GM19099 (cell line): Measurements from ENCODE around the gene AMN.

ENCODE experiments used
- POLR2A ChIP-seq: IDR thresholded peaks from 3 replicates; pipeline ENCODE4 v1.6.1; 2011; ENCODE audit warnings: low read depth; ENCODE audit not compliant: insufficient read length; ENCODE audit errors: extremely low read depth

The AMN gene

GRCh38 chr14:102942069-102942468 lies 19.6 kb downstream of the AMN start:
- no peak for TF ChIP-seq POLR2A

GRCh38 chr14:102943454-102943853 lies 21.0 kb downstream of the AMN start:
- TF ChIP-seq POLR2A: no peak

DNA sequence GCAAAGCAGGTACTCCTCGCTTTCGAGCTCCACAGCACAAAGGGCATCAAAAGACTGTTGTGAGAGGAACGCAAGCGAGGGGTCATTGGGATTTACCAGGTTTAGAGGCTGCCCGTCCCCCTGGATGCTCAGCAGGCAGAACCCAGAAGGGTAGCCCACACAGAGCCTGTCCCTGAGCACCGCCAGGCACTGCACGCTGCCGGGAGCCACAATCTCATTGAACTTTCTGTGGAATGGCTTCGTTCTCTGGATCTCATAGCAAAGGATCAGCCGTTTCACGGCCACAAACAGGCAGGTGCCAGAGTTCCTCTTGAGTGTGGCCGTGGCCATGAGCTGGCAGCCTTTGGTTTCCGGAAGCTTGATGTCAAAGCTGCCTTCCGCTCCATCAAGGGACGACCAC lies 21.5 kb downstream of the AMN start:
- no peak for TF ChIP-seq POLR2A

GRCh38 chr14:102944448-102945330 lies 22.2 kb downstream of the AMN start:
- no peak for TF ChIP-seq POLR2A

DNA sequence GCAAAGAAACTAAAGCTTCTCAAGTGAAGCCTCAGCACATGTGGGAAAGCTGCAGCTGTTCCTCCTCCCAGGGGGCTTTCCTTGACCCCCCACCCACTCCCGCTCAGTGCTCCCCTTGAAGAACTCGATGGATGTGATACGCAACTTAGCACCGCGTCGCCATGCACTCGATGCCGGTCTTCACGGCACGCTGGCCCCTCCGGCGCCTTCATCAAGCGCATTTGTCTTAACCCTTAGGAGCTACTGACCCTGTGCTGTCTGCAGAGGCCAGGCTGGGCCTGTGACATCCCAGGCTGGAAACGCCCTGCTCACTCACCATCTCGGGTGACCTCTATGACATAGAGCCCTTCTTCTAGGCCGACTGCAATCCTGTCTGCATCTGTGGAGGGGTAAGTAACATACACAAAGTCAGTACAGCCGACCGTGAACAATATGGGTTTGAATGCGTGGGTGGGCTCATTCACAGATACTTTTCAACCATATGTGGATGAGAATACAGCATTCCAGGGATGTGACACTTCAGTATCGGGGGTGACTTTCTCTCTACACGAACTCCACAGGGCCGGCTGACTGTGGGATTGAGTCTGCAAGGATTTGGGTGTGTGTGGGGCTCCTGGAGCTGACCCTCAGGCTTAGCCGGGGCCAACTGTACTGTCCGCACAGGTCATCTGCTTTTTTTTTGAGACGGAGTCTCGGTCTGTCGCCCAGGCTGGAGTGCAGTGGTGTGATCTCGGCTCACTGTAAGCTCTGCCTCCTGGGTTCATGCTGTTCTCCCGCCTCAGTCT lies 23.1 kb downstream of the AMN start:
- no peak for TF ChIP-seq POLR2A

GRCh38 chr14:102947321-102948103 lies 25.0 kb downstream of the AMN start:
- TF ChIP-seq POLR2A: no peak

- TF ChIP-seq POLR2A: no peak
Observed at GRCh38 chr14:102948698-102949061, 26.2 kb downstream of the AMN start.

DNA sequence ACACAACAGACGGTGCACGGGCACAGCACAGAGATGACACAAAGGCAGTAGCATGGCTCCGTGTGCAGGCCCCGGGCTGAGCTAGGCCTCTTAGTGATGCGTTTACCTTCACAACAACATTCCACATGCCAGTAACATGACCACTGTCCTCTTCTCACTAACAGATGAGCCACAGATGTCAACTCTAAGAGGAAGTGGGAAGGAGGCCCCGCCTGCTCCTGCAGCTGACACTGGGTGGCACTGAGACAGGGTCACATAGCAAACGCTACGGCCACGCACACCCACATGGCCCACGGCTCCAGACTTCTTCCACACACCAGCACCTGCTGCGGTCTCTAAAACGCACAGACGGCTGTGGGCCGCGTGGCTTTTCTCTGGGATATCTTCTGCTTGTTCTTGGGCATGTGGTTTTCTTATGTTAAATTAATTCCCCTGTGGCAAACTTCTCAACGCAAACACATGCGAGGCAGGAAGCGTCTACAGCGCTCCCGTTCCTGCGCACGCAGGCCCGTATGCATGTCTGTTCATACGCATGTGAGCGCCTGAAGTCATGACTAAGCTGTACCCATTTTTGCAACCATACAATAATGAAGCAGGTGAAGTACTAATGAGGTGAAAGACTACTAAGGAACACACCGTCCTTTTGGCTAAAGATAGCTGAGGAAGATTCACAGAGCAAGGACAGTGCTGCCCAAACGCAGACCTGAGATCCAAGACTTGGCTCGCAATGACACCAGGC lies 26.8 kb downstream of the AMN start:
- no peak for TF ChIP-seq POLR2A

DNA sequence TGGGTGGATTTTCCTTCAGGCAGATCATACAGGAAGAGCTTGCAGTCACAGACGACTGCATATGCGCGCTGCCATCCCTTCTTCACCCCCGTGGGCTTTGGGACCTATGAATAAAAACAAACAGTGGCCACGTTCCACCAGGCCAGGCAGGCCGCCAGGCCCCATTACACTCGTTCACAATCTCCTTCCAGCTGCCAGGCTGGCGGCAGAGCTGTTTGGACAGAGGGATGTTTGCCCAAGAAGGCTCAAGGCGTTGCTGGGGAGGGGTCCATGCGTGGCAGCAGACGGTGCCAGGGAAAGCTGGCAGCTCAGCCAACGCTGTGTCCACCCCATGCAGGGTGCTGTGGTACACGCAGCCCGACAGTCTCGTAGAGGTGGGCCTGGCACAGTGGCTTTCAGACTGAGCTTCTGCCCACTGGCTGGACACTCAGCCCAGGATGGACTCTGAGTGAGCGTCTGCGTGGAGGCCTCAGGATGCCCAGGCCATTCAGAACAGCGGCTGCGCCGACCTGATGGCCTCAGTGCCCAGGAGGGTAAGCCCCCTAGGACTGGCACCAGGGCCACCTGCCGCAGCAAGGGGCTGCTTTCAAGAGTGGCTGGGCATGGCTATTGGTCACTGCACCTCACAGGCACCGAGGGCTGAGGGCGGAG lies 27.5 kb downstream of the AMN start:
- TF ChIP-seq POLR2A: no peak

DNA sequence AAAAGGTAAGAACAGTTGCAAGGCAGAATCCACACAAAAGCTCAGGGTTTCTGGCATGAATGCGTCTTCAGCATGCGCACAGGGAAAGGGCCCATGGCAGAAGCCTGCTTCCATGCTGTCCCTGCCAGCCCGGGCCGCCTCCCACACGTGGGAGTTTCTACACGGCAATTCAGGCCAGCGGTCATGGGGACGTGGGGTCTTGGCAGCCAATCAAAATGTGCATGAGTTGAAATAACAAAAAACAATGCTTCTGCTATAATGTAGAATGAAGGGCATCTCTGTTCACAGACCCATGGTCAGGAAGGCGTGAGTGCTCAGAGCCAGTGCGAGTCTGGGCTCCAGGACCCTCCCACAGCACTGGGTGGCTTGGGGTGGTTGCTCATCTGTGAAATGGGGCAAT lies 28.6 kb downstream of the AMN start:
- TF ChIP-seq POLR2A: no peak

- TF ChIP-seq POLR2A: no peak
Observed at GRCh38 chr14:102951799-102952198, 29.3 kb downstream of the AMN start.

GRCh38 chr14:102952276-102952675 lies 29.8 kb downstream of the AMN start:
- no peak for TF ChIP-seq POLR2A

DNA sequence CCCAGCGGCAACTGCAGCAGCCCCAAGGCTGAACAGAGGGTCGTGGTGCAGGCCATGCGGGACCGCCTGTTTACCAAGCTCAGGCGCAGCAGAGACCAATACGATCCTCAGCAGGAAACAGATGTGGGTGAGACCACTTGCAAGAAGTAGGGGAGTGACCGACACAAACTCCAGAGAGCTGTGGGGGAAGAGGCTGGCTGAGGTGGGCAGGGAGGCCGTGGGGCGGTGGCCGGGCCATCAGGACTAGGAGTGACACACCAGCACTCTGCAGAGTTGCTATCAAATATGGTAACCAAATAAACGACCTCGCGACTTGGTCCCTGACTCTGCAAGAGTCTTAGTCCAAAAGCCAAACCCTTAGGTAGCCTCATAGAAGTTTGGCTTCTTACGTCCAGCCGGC lies 30.6 kb downstream of the AMN start:
- no peak for TF ChIP-seq POLR2A
